H1 (cell line): ENCODE data around the gene SLC7A9. TPM values are rescaled to one million over a fixed set of nuclear protein-coding genes. Genes with fewer than 3 reads are reported as not detected.

Experiments used
- CTCF ChIA-PET: fragments of 300-600 bp; sonication (Branson Sonifier 250); formaldehyde crosslinking; loops from one replicate; lab custom pipeline; 2021; ENCODE audit not compliant: partially characterized antibody; lab: Charles Lee
- POLR2A ChIA-PET: fragments of 300-600 bp; sonication (Branson Sonifier 250); formaldehyde crosslinking; loops from one replicate; lab custom pipeline; 2021; ENCODE audit warnings: inconsistent platforms; ENCODE audit not compliant: partially characterized antibody; lab: Charles Lee
- DNase-seq, 2 experiments: peaks; one replicate each; pipeline versions ENCODE4 v3.0.0 to v3.0.0-alpha.2; 2010 to 2022; ENCODE audit warnings: low spot score in 2 of 2, low read depth in 1 of 2, mixed read lengths in 1 of 2
- FAIRE-seq: peaks from 2 replicates; lab custom pipeline; 2011; peaks lifted over from hg19 to GRCh38; lab: Jason Lieb, UNC
- H2AFZ ChIP-seq: 2 replicates; pipeline ENCODE4 v1.8.1; 2012; ENCODE audit warnings: low read length, inconsistent platforms
- H2AK5ac ChIP-seq: 2 replicates; pipeline ENCODE4 v1.6.1; 2013; ENCODE audit warnings: low read depth, low read length
- H2BK120ac ChIP-seq: replicated peaks from 2 replicates; pipeline ENCODE3; 2013; ENCODE audit warnings: low read depth, low read length, inconsistent platforms
- H2BK12ac ChIP-seq: 2 replicates; pipeline ENCODE4 v1.6.1; 2013; ENCODE audit warnings: low read depth, low read length
- H2BK15ac ChIP-seq: 2 replicates; pipeline ENCODE4 v1.6.1; 2013; ENCODE audit warnings: low read length
- H2BK20ac ChIP-seq: 2 replicates; pipeline ENCODE4 v1.6.1; 2013; ENCODE audit warnings: low read length
- H2BK5ac ChIP-seq: 2 replicates; pipeline ENCODE4 v1.6.1; 2013; ENCODE audit warnings: low read depth, low read length
- H3K14ac ChIP-seq: 2 replicates; pipeline ENCODE4 v1.6.1; 2013; ENCODE audit warnings: inconsistent platforms; ENCODE audit not compliant: insufficient read length
- H3K18ac ChIP-seq: 2 replicates; pipeline ENCODE4 v1.6.1; 2013; ENCODE audit warnings: low read length; ENCODE audit errors: extremely low read depth
- H3K23ac ChIP-seq: 2 replicates; pipeline ENCODE4 v1.6.1; 2013; ENCODE audit warnings: inconsistent platforms; ENCODE audit not compliant: insufficient read length
- H3K23me2 ChIP-seq: 2 replicates; pipeline ENCODE4 v1.6.1; 2013; ENCODE audit warnings: low read depth, low read length
- H3K27ac ChIP-seq: 2 replicates; pipeline ENCODE4 v1.6.1; 2011; ENCODE audit warnings: low read depth, low read length, inconsistent platforms
- H3K27me3 ChIP-seq, 4 experiments: replicated peaks in 1 of 4; 1 replicate in 1 of 4; 2 replicates in 3 of 4; pipeline versions ENCODE4 v1.6.1 to v1.8.1; 2011 to 2013; ENCODE audit warnings: low read length in 3 of 4, mild to moderate bottlenecking in 3 of 4, inconsistent platforms in 2 of 4, mixed read lengths in 2 of 4, moderate library complexity in 1 of 4; ENCODE audit not compliant: control insufficient read depth in 3 of 4, insufficient read depth in 3 of 4; ENCODE audit errors: extremely low read depth in 1 of 4
- H3K36me3 ChIP-seq, 4 experiments: 2 replicates each; pipeline versions ENCODE4 v1.6.1 to v1.8.1; 2011 to 2013; ENCODE audit warnings: mild to moderate bottlenecking in 4 of 4, low read length in 3 of 4, moderate library complexity in 2 of 4, control low read depth in 1 of 4, inconsistent platforms in 1 of 4; ENCODE audit not compliant: insufficient read depth in 4 of 4, control insufficient read depth in 2 of 4
- H3K4ac ChIP-seq: replicated peaks from 2 replicates; pipeline ENCODE3; 2013; ENCODE audit warnings: low read length, low read depth, mixed read lengths, inconsistent platforms; ENCODE audit not compliant: insufficient read length
- H3K4me1 ChIP-seq, 4 experiments: replicated peaks in 1 of 4; 1 replicate in 1 of 4; 2 replicates in 3 of 4; pipeline versions ENCODE4 v1.6.1 to v1.8.1; 2011 to 2013; ENCODE audit warnings: low read length in 3 of 4, inconsistent platforms in 2 of 4, mixed read lengths in 1 of 4; ENCODE audit not compliant: insufficient read depth in 4 of 4, control insufficient read depth in 3 of 4
- H3K4me2 ChIP-seq, 2 experiments: 2 replicates each; pipeline versions ENCODE4 v1.6.1 to v1.8.1; 2011 to 2013; ENCODE audit warnings: low read depth in 2 of 2, low read length in 2 of 2, control low read depth in 1 of 2, inconsistent platforms in 1 of 2, mild to moderate bottlenecking in 1 of 2; ENCODE audit not compliant: insufficient read depth in 1 of 2
- H3K4me3 ChIP-seq, 4 experiments: fragments of 200-600, 300-600 bp in 1 of 4; sonication (generic), shearing (Covaris generic), sonication (Bioruptor Twin) in 1 of 4; 2 replicates each; pipeline versions ENCODE4 v1.5.1 to v1.8.1; 2011 to 2016; ENCODE audit warnings: low read length in 4 of 4, low read depth in 3 of 4, control low read depth in 2 of 4, inconsistent platforms in 2 of 4, mild to moderate bottlenecking in 2 of 4, mixed read lengths in 1 of 4, moderate library complexity in 1 of 4; ENCODE audit not compliant: insufficient read depth in 2 of 4; ENCODE audit errors: extremely low read depth in 1 of 4
- H3K56ac ChIP-seq: replicated peaks from 2 replicates; pipeline ENCODE3; 2013; ENCODE audit warnings: low read depth, mild to moderate bottlenecking, mixed read lengths, low read length, inconsistent platforms; ENCODE audit not compliant: insufficient read length
- H3K79me1 ChIP-seq: 2 replicates; pipeline ENCODE4 v1.6.1; 2013; ENCODE audit warnings: low read depth, low read length, control low read depth
- H3K79me2 ChIP-seq, 2 experiments: 2 replicates each; pipeline versions ENCODE4 v1.6.1 to v1.8.1; 2012 to 2013; ENCODE audit warnings: low read length in 2 of 2, mild to moderate bottlenecking in 2 of 2, inconsistent platforms in 1 of 2; ENCODE audit not compliant: insufficient read depth in 2 of 2, control insufficient read depth in 1 of 2
- H3K9ac ChIP-seq, 4 experiments: replicated peaks in 1 of 4; 1 replicate in 1 of 4; 2 replicates in 3 of 4; pipeline versions ENCODE4 v1.6.1 to v1.8.1; 2011 to 2013; ENCODE audit warnings: low read depth in 3 of 4, low read length in 3 of 4, control low read depth in 2 of 4, mild to moderate bottlenecking in 2 of 4, moderate library complexity in 2 of 4, inconsistent platforms in 1 of 4; ENCODE audit errors: extremely low read depth in 1 of 4
- H3K9me3 ChIP-seq, 2 experiments: 2 replicates each; pipeline versions ENCODE4 v1.6.1 to v1.8.1; 2012 to 2013; ENCODE audit warnings: mild to moderate bottlenecking in 2 of 2, moderate library complexity in 2 of 2, control low read depth in 1 of 2, inconsistent platforms in 1 of 2, low read depth in 1 of 2, low read length in 1 of 2, mixed read lengths in 1 of 2; ENCODE audit not compliant: insufficient read depth in 2 of 2
- H4K20me1 ChIP-seq, 2 experiments: replicated peaks in 1 of 2; 2 replicates each; pipeline versions ENCODE3 to v1.8.1; 2011 to 2013; ENCODE audit warnings: inconsistent platforms in 2 of 2, low read length in 2 of 2, mild to moderate bottlenecking in 1 of 2; ENCODE audit not compliant: insufficient read depth in 2 of 2, control insufficient read depth in 1 of 2
- H4K5ac ChIP-seq: 2 replicates; pipeline ENCODE4 v1.6.1; 2013; ENCODE audit warnings: low read length, low read depth, mixed read lengths, inconsistent platforms; ENCODE audit not compliant: insufficient read length
- H4K8ac ChIP-seq: 2 replicates; pipeline ENCODE4 v1.8.0; 2013; ENCODE audit warnings: mild to moderate bottlenecking, moderate library complexity, low read length, inconsistent platforms; ENCODE audit not compliant: insufficient read depth; ENCODE audit errors: extremely low read depth
- H4K91ac ChIP-seq: replicated peaks from 2 replicates; pipeline ENCODE3; 2013; ENCODE audit warnings: low read length, mixed read lengths, inconsistent platforms; ENCODE audit not compliant: insufficient read length
- BRCA1 ChIP-seq: IDR thresholded peaks from 2 replicates; pipeline ENCODE4 v1.6.1; 2012; ENCODE audit warnings: low read depth, low read length, improper control_type of control experiment
- EZH2 ChIP-seq: fragments of 200-600 bp; sonication (generic); IDR thresholded peaks from 2 replicates; pipeline ENCODE4 v1.7.1; 2012; ENCODE audit warnings: low read depth, mild to moderate bottlenecking, moderate library complexity, low read length, inconsistent platforms; ENCODE audit not compliant: severe bottlenecking
- KDM1A ChIP-seq: fragments of 200-600, 300-600 bp; sonication (generic); IDR thresholded peaks from 2 replicates; pipeline ENCODE4 v1.7.1; 2016; ENCODE audit warnings: mild to moderate bottlenecking, low read length, borderline replicate concordance
- NRF1 ChIP-seq: IDR thresholded peaks from 2 replicates; pipeline ENCODE4 v1.6.1; 2011; ENCODE audit warnings: mild to moderate bottlenecking, low read depth, low read length, improper control_type of control experiment
- RAD21 ChIP-seq, 2 experiments: IDR thresholded peaks in 1 of 2; conservative IDR thresholded peaks in 1 of 2; 2 replicates each; pipeline ENCODE4 v1.6.1; 2011; ENCODE audit warnings: low read depth in 2 of 2, low read length in 2 of 2, improper control_type of control experiment in 1 of 2, inconsistent platforms in 1 of 2, mild to moderate bottlenecking in 1 of 2, moderate library complexity in 1 of 2
- RNF2 ChIP-seq: fragments of 200-900, 300-1000 bp; sonication (generic); IDR thresholded peaks from 2 replicates; pipeline ENCODE4 v1.7.1; 2016; ENCODE audit warnings: borderline replicate concordance, low read depth, mild to moderate bottlenecking, antibody characterized with exemption, low read length; ENCODE audit not compliant: poor library complexity, severe bottlenecking; ENCODE audit errors: missing control alignments
- SAP30 ChIP-seq: fragments of 300-600 bp; sonication (generic); IDR thresholded peaks from 2 replicates; pipeline ENCODE4 v1.7.1; 2012; ENCODE audit warnings: low read length, moderate library complexity, mild to moderate bottlenecking, inconsistent platforms; ENCODE audit not compliant: insufficient read depth, insufficient replicate concordance
- SUZ12 ChIP-seq: fragments of 200-600 bp; sonication (generic); IDR thresholded peaks from 2 replicates; pipeline ENCODE4 v1.6.1; 2012; ENCODE audit warnings: mild to moderate bottlenecking, inconsistent platforms, low read length, moderate library complexity, mixed read lengths
- TEAD4 ChIP-seq: IDR thresholded peaks from 2 replicates; pipeline ENCODE4 v1.6.1; 2012; ENCODE audit warnings: low read depth, low read length, inconsistent platforms, mixed read lengths
- YY1 ChIP-seq: IDR thresholded peaks from 2 replicates; pipeline ENCODE4 v1.6.1; 2011; ENCODE audit warnings: low read depth, mild to moderate bottlenecking, low read length
- WGBS, 2 experiments: shearing (Covaris generic) in 1 of 2; methylation state at CpG; one replicate each; pipeline versions ENCODE4 v1.1.6 to v1.1.7; 2013 to 2015; ENCODE audit warnings: low lambda C conversion rate in 2 of 2, mixed read lengths in 2 of 2, inconsistent platforms in 1 of 2, low coverage in 1 of 2, missing lambda C conversion rate in 1 of 2; ENCODE audit not compliant: insufficient replicate concordance in 2 of 2, insufficient coverage in 1 of 2, insufficient read length in 1 of 2; ENCODE audit errors: extremely low coverage in 1 of 2, missing lambda C conversion rate in 1 of 2; 5-methylcytosine and 5-hydroxymethylcytosine counted together
- polyA plus RNA-seq, 7 experiments: library from polyadenylated mRNA; depleted of rRNA in 3 of 7; stranded (reverse) in 5 of 7; unstranded in 2 of 7; fragments of >200 nt in 5 of 7; fragments of 200-250 nt in 2 of 7; gene quantifications; 1 replicate in 5 of 7; 2 replicates in 1 of 7; 4 replicates in 1 of 7; pipeline versions ENCODE4 v1.2.1 to v1.2.3, GENCODE V29; 2011 to 2013; ENCODE audit warnings: missing spikeins in 2 of 7, mixed read lengths in 2 of 7
- total RNA-seq: library from RNA; stranded (reverse); fragmentation: NEBNext Ultra II Directional; extraction: Animal tissue kit (Norgen Biotek cat#: 25700); gene quantifications from 2 replicates; pipeline ENCODE4 v1.2.1, GENCODE V29; 2021

SLC7A9 gene
- total and polyA plus RNA-seq, 2 of the 8 experiments (the other 6 are each of a cell fraction or from before 2014, with no cell fraction given): 0.15 TPM; not detected in 1

DNA sequence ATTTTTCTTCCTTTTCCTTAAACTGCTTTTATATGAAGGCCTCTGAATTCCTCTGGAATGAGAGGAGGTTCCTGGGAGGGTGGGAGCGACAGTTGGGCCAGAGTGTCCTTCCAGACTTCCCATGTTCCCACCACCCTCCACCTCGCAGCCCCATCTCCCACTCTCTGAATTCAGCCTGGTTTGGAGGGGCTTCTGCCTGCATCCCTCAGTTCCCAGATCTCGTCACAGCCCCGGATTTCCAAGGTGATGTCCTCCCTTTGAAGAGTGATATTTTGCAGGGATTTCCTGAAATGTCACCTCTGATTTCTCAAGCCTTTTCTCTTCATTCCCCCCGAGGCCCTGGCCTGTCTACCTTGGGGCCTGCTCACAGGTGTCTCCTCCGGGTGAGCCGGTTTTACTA, 16.7 kb upstream of the SLC7A9 start:
- Histone ChIP-seq H3K23ac (no peak overlapping the region), H3K79me1 (no peaks in the 10 kb centered on the region; the same call in 1 of the 2 replicates), H2BK5ac (no peak overlapping the region), H4K5ac (no peak overlapping the region), H2BK15ac (no peak overlapping the region), H4K91ac (no peak overlapping the region), H3K9ac (no peak overlapping the region), H3K4ac (no peak overlapping the region), H3K56ac (no peak overlapping the region), H3K18ac (no peak overlapping the region), H4K8ac (no peak overlapping the region), H3K36me3 (no peaks in the 10 kb centered on the region), H2AFZ (no peak overlapping the region), H3K4me3 (no peak overlapping the region)
- POLR2A ChIA-PET: no interaction called here
- no peak for FAIRE-seq
- TF ChIP-seq EZH2 (no peak), SAP30 (no peak), KDM1A (no peak), RAD21 (IDR thresholded peaks at IDR 0.05 in 1 of 2, conservative IDR thresholded peaks at IDR 0.05 in 1 of 2; ENCODE audit: low read depth in 2 of 2, low read length in 2 of 2) (no peak), RNF2 (no peak), SUZ12 (no peak), BRCA1 (no peak), TEAD4 (no peak), YY1 (no peak), NRF1 (no peak)
- TF ChIP-seq, all 59 proteins: peak for 0
- H3K23me2 ChIP-seq: no peaks in the 10 kb centered on the region
- H3K79me2 ChIP-seq: no peaks in the 10 kb centered on the region
- no peak overlapping the region for H3K4me2 ChIP-seq
- no peak overlapping the region for H3K14ac ChIP-seq
- H4K20me1 ChIP-seq: no peaks in the 10 kb centered on the region
- 90% methylated on average over 6 of the region's 7 CpGs; no CpG with 5 or more reads in 1 of the 2 experiments for WGBS, 2 experiments
- no peak overlapping the region for H2BK20ac ChIP-seq
- H3K27ac ChIP-seq: no peak overlapping the region
- no peak overlapping the region for H2AK5ac ChIP-seq
- no peak overlapping the region for H2BK120ac ChIP-seq
- H3K4me1 ChIP-seq: no peaks in the 10 kb centered on the region
- no peaks in the 10 kb centered on the region for H3K9me3 ChIP-seq
- H3K27me3 ChIP-seq: no peaks in the 10 kb centered on the region
- peak in 1 of 2 experiments; percentile 26 for DNase-seq
- no peak overlapping the region for H2BK12ac ChIP-seq
- CTCF ChIA-PET: interaction anchor here (1.2 kb wide), 1 partner anchor 43 kb away, joined by 3 read pairs; no protein-coding TSS in a partner anchor
